ENCODE measurements around the gene CORO1A.

CORO1A gene

DNA sequence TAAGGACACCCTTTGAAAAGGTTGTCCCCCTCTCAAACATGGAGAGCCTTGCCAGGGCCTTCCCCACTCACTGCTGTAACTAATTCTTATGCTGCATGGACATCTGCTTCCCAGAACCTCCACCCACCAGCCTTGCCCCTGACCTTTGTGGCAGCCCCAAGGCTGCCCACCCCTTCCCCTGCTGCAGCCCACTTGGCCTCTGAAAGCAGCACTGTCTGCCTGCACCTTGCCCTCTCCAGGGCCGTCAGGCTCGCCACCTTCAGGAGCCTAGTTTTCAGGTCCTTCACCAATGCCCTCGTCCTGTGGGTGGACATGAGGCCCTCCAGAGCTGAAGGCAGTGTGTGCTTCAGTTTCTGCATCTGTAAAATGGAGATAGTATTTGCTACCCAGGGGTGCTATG, 2.7 kb upstream of the CORO1A start:
- Histone ChIP-seq H3F3A (ENCODE audit: insufficient read depth, low read length) (no peaks in the 10 kb centered on the region), H3K4me2 (ENCODE audit: low read length) (no peak overlapping the region), H3K79me2 (ENCODE audit: insufficient read depth, low read length) (no peaks in the 10 kb centered on the region), H3K9me2 (ENCODE audit: low read depth, low read length) (no peaks in the 10 kb centered on the region), H3K36me3 (ENCODE audit: insufficient read depth, low read length) (peaks cover 14% of the 10 kb centered on the region; the same call in 1 of the 2 replicates), H3K4me3 (ENCODE audit: low read depth, low read length, poor library complexity, severe bottlenecking) (no peak overlapping the region), H3K9ac (ENCODE audit: low read length) (no peak overlapping the region), H3K4me1 (ENCODE audit: insufficient read depth, low read length, severe bottlenecking) (peaks cover 19% of the 10 kb centered on the region), H3K27me3 (ENCODE audit: insufficient read depth, low read length) (no peaks in the 10 kb centered on the region), H4K20me1 (ENCODE audit: insufficient read depth, low read length) (no peaks in the 10 kb centered on the region), H2AFZ (ENCODE audit: low read length) (no peak overlapping the region), H3K9me3 (ENCODE audit: low read length) (no peaks in the 10 kb centered on the region), H3K27ac (ENCODE audit: low read depth, low read length, poor library complexity, severe bottlenecking) (no peak overlapping the region)
- TF ChIP-seq, protein P1, sequence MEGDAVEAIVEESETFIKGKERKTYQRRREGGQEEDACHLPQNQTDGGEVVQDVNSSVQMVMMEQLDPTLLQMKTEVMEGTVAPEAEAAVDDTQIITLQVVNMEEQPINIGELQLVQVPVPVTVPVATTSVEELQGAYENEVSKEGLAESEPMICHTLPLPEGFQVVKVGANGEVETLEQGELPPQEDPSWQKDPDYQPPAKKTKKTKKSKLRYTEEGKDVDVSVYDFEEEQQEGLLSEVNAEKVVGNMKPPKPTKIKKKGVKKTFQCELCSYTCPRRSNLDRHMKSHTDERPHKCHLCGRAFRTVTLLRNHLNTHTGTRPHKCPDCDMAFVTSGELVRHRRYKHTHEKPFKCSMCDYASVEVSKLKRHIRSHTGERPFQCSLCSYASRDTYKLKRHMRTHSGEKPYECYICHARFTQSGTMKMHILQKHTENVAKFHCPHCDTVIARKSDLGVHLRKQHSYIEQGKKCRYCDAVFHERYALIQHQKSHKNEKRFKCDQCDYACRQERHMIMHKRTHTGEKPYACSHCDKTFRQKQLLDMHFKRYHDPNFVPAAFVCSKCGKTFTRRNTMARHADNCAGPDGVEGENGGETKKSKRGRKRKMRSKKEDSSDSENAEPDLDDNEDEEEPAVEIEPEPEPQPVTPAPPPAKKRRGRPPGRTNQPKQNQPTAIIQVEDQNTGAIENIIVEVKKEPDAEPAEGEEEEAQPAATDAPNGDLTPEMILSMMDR (IDR thresholded peaks at IDR 0.05; ENCODE audit: low read length), result no peak
- no peak for TF ChIP-seq EZH2 (IDR thresholded peaks at IDR 0.05; ENCODE audit: borderline replicate concordance, low read length)

DNA sequence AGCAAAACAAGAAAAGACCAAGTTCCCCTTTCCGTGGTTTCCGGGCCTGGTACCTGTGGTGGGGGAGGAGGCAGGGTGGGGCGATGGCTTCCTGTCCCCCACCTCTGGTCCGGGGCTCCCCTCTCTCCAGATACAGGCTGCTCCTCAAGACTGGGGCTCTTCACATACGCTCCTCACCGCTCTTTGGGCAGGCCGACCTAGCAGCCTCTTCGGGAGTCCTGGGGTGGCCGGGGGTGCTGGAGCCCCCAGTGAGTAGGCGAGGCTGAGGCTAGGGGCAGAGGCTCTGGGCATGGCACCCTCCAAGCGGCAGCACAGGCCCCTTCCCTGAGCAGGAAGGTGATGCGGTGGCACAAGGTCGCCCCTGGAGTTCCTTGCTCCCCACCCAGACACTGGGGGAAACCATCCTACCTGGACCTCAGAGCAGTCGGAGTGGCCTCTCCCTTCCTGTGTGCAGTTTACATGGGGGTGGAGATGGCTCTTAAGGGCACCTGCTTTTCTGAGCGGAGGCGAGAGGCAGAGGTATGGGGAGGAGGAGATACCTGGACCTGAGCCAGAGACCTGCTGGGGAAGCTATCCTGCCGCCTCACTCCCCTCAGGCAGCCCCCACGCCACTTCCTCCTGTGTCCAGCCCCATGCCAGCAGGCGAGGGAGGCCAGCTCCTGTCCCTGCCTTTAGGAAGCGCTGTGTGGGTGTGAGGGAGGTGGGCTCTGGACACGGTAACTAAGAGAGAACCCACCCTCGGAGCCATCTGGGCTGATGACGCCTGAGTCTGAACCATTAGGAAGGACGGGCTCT, 891 bp downstream of the CORO1A start:
- Histone ChIP-seq H3K4me1 (ENCODE audit: insufficient read depth, low read length, severe bottlenecking) (peaks cover 37% of the 10 kb centered on the region), H3K27me3 (ENCODE audit: insufficient read depth, low read length) (no peaks in the 10 kb centered on the region), H3K27ac (ENCODE audit: low read depth, low read length, poor library complexity, severe bottlenecking) (peak overlapping the region; percentile 98), H3K9me3 (ENCODE audit: low read length) (no peaks in the 10 kb centered on the region), H3K4me3 (ENCODE audit: low read depth, low read length, poor library complexity, severe bottlenecking) (peak overlapping the region; percentile 87), H2AFZ (ENCODE audit: low read length) (no peak overlapping the region), H3K9ac (ENCODE audit: low read length) (peak overlapping the region; percentile 97), H3K36me3 (ENCODE audit: insufficient read depth, low read length) (peaks cover 40% of the 10 kb centered on the region), H3F3A (ENCODE audit: insufficient read depth, low read length) (no peaks in the 10 kb centered on the region), H3K79me2 (ENCODE audit: insufficient read depth, low read length) (no peaks in the 10 kb centered on the region), H3K9me2 (ENCODE audit: low read depth, low read length) (no peaks in the 10 kb centered on the region), H3K4me2 (ENCODE audit: low read length) (peak overlapping the region; percentile 80), H4K20me1 (ENCODE audit: insufficient read depth, low read length) (no peaks in the 10 kb centered on the region)
- no peak for TF ChIP-seq EZH2 (IDR thresholded peaks at IDR 0.05; ENCODE audit: borderline replicate concordance, low read length)
- TF ChIP-seq, protein P1 (IDR thresholded peaks at IDR 0.05; ENCODE audit: low read length), result no peak

DNA sequence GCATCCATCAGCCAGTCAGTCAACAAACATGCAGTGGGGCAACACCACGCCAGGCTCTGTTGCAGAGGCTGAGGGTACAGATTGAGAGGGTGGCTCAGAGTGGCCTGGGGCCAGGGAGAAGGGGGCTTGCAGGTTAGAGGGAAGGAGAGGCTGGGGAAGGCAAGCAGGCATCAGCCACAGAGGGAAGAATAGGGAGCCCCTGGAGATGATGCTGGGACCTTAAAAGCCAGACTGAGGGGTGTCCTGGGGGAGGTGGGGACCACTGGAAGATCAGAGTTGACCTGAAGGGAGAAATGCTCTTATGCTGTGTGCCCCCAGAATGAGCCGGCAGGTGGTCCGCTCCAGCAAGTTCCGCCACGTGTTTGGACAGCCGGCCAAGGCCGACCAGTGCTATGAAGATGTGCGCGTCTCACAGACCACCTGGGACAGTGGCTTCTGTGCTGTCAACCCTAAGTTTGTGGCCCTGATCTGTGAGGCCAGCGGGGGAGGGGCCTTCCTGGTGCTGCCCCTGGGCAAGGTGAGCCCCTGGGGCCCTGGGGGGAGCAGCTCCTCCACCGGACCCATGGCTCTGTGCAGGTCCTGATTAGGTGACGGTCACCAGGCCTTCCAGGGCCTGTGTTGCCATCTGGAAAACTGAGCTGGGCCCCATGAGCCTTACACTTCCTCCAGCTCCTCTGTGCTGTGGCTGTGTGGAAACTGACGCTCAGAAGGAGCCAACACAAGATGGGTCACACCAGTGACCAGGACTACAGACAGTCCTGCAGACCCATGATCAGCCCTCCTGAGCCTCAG, 1.7 kb downstream of the CORO1A start:
- Histone ChIP-seq H3K79me2 (ENCODE audit: insufficient read depth, low read length) (no peaks in the 10 kb centered on the region), H3F3A (ENCODE audit: insufficient read depth, low read length) (no peaks in the 10 kb centered on the region), H3K4me3 (ENCODE audit: low read depth, low read length, poor library complexity, severe bottlenecking) (peak overlapping the region; percentile 87), H3K4me2 (ENCODE audit: low read length) (peak overlapping the region; percentile 80), H3K27me3 (ENCODE audit: insufficient read depth, low read length) (no peaks in the 10 kb centered on the region), H3K27ac (ENCODE audit: low read depth, low read length, poor library complexity, severe bottlenecking) (peak overlapping the region; percentile 98), H4K20me1 (ENCODE audit: insufficient read depth, low read length) (no peaks in the 10 kb centered on the region), H3K4me1 (ENCODE audit: insufficient read depth, low read length, severe bottlenecking) (peaks cover 37% of the 10 kb centered on the region), H2AFZ (ENCODE audit: low read length) (no peak overlapping the region), H3K9ac (ENCODE audit: low read length) (peak overlapping the region; percentile 97), H3K36me3 (ENCODE audit: insufficient read depth, low read length) (peaks cover 40% of the 10 kb centered on the region), H3K9me3 (ENCODE audit: low read length) (no peaks in the 10 kb centered on the region), H3K9me2 (ENCODE audit: low read depth, low read length) (no peaks in the 10 kb centered on the region)
- no peak for TF ChIP-seq EZH2 (IDR thresholded peaks at IDR 0.05; ENCODE audit: borderline replicate concordance, low read length)
- TF ChIP-seq, protein P1 (IDR thresholded peaks at IDR 0.05; ENCODE audit: low read length), result no peak
